Esophagus muscularis mucosa (tissue), 4 donors: ENCODE measurements around the gene GADD45G. TPM values are rescaled to one million over a fixed set of nuclear protein-coding genes. Genes with fewer than 3 reads are reported as not detected.

ENCODE experiments used
- DNase-seq: peaks from one replicate; pipeline ENCODE4 v3.0.0-alpha.2; 2017; ENCODE audit errors: extremely low spot score
- H3K27ac ChIP-seq, 4 donors: fragments of 200-600 bp; sonication (generic); replicated peaks in 1 of 4; 1 replicate in 3 of 4; 2 replicates in 1 of 4; pipeline ENCODE4 v1.5.1; 2016 to 2019; ENCODE audit warnings: mild to moderate bottlenecking in 1 of 4
- H3K27me3 ChIP-seq, 4 donors: fragments of 200-600 bp; sonication (generic); one replicate each; pipeline versions ENCODE4 v1.5.1 to v1.6.0; 2016 to 2019
- H3K36me3 ChIP-seq, 4 donors: fragments of 200-600 bp; sonication (generic); one replicate each; pipeline ENCODE4 v1.5.1; 2016 to 2019
- H3K4me1 ChIP-seq, 4 donors: fragments of 200-600 bp; sonication (generic); one replicate each; pipeline ENCODE4 v1.5.1; 2016 to 2019
- H3K4me3 ChIP-seq, 4 donors: fragments of 200-600 bp; sonication (generic); 1 replicate in 2 of 4; 2 replicates in 2 of 4; pipeline ENCODE4 v1.5.1; 2016 to 2019; ENCODE audit warnings: mild to moderate bottlenecking in 4 of 4, moderate library complexity in 1 of 4
- H3K9me3 ChIP-seq, 4 donors: fragments of 200-600 bp; sonication (generic); 1 replicate in 3 of 4; 2 replicates in 1 of 4; pipeline ENCODE4 v1.5.1; 2016 to 2019
- CTCF ChIP-seq, 3 experiments: fragments of 200-600 bp in 2 of 3; fragments of 450-650 bp in 1 of 3; sonication (generic) in 2 of 3; IDR thresholded peaks; one replicate each; pipeline ENCODE4 v1.5.1; 2017 to 2019; ENCODE audit warnings: antibody characterized with exemption in 3 of 3, mild to moderate bottlenecking in 2 of 3, moderate library complexity in 1 of 3
- EP300 ChIP-seq: sonication (generic); formaldehyde crosslinking; IDR thresholded peaks from one replicate; pipeline ENCODE4 v1.6.1; 2017; ENCODE audit warnings: antibody characterized with exemption
- POLR2A ChIP-seq: fragments of 450-650 bp; IDR thresholded peaks from one replicate; pipeline ENCODE4 v1.6.1; 2017; ENCODE audit warnings: antibody characterized with exemption, moderate library complexity, mild to moderate bottlenecking, low read depth
- POLR2AphosphoS5 ChIP-seq, 2 donors: sonication (generic); formaldehyde crosslinking; IDR thresholded peaks; one replicate each; pipeline ENCODE4 v1.6.1; 2017; ENCODE audit warnings: antibody characterized with exemption in 2 of 2
- WGBS: methylation state at CpG from one replicate; pipeline ENCODE4 v1.1.5; 2018; 5-methylcytosine and 5-hydroxymethylcytosine counted together
- intact Hi-C: fragments of 100-400 bp; cut with DNase I; formaldehyde crosslinking; loops from one replicate; pipeline ENCODE4 v1.15.1; 2023
- total RNA-seq, 4 donors: library from RNA; depleted of rRNA; stranded (reverse); fragments of >200 nt; gene quantifications; one replicate each; pipeline versions ENCODE4 v1.1.0 to v1.2.1, GENCODE V29; 2016

Gene GADD45G
- total RNA-seq, 4 donors from 2014 or later, result 44.0 to 136 (median 103) TPM

GRCh38 chr9:89593727-89594427, 10.9 kb upstream of the GADD45G start:
- no peaks in the 10 kb centered on the region for H3K4me1 ChIP-seq
- H3K27ac ChIP-seq, result no peak overlapping the region
- intact Hi-C loops, result no loop called here
- 74% methylated on average over 14 of the region's 14 CpGs for WGBS
- no peak for TF ChIP-seq POLR2AphosphoS5 (IDR thresholded peaks at IDR 0.05)
- peak in 2 of 3 experiments; percentile 22 to 49 for TF ChIP-seq CTCF (IDR thresholded peaks at IDR 0.05)
- TF ChIP-seq POLR2A, result no peak
- TF ChIP-seq EP300, result no peak
- DNase-seq, result peak; percentile 92
- no peaks in the 10 kb centered on the region for H3K9me3 ChIP-seq
- no peaks in the 10 kb centered on the region for H3K36me3 ChIP-seq
- H3K4me3 ChIP-seq, result no peak overlapping the region
- H3K27me3 ChIP-seq, result no peaks in the 10 kb centered on the region

- Histone ChIP-seq H3K4me1 (no peaks in the 10 kb centered on the region), H3K4me3 (no peak overlapping the region), H3K36me3 (no peaks in the 10 kb centered on the region), H3K27ac (no peak overlapping the region), H3K27me3 (no peaks in the 10 kb centered on the region), H3K9me3 (no peaks in the 10 kb centered on the region)
- intact Hi-C loops, result loop anchor here (5.0 kb wide), 1 partner anchor 1277 kb away; no protein-coding TSS in a partner anchor
- 87% methylated on average over 8 of the region's 8 CpGs for WGBS
- DNase-seq, result peak; percentile 84
- TF ChIP-seq CTCF (IDR thresholded peaks at IDR 0.05), result no peak
- no peak for TF ChIP-seq EP300
- TF ChIP-seq POLR2AphosphoS5 (IDR thresholded peaks at IDR 0.05), result no peak
- TF ChIP-seq POLR2A, result no peak
Measured at GRCh38 chr9:89594811-89595550, 9.8 kb upstream of the GADD45G start.

GRCh38 chr9:89595646-89596045, 9.2 kb upstream of the GADD45G start:
- peak; percentile 82 for DNase-seq
- Histone ChIP-seq H3K27ac (no peak overlapping the region), H3K36me3 (no peaks in the 10 kb centered on the region), H3K27me3 (no peaks in the 10 kb centered on the region), H3K9me3 (no peaks in the 10 kb centered on the region), H3K4me1 (no peaks in the 10 kb centered on the region), H3K4me3 (no peak overlapping the region)
- intact Hi-C loops, result loop anchor here (5.0 kb wide), 1 partner anchor 1277 kb away; no protein-coding TSS in a partner anchor
- TF ChIP-seq CTCF (IDR thresholded peaks at IDR 0.05) (no peak), POLR2A (no peak), EP300 (no peak), POLR2AphosphoS5 (IDR thresholded peaks at IDR 0.05) (no peak)
- 59% methylated on average over 3 of the region's 3 CpGs for WGBS

GRCh38 chr9:89596937-89597555, 7.8 kb upstream of the GADD45G start:
- no peak overlapping the region for H3K27ac ChIP-seq
- H3K9me3 ChIP-seq, result no peaks in the 10 kb centered on the region
- no peak overlapping the region for H3K4me3 ChIP-seq
- intact Hi-C loops, result loop anchor here (5.0 kb wide), 1 partner anchor 1275 kb away; no protein-coding TSS in a partner anchor
- no peaks in the 10 kb centered on the region for H3K4me1 ChIP-seq
- H3K36me3 ChIP-seq, result no peaks in the 10 kb centered on the region
- DNase-seq, result no peak
- no peaks in the 10 kb centered on the region for H3K27me3 ChIP-seq
- WGBS, result 84% methylated on average over 12 of the region's 13 CpGs
- TF ChIP-seq EP300 (no peak), CTCF (IDR thresholded peaks at IDR 0.05) (no peak), POLR2AphosphoS5 (IDR thresholded peaks at IDR 0.05) (no peak), POLR2A (no peak)
